GM12878 (cell line): ENCODE measurements around the gene MRTFB. TPM values are rescaled to one million over a fixed set of nuclear protein-coding genes. Genes with fewer than 3 reads are reported as not detected.

Experiments used
- ATAC-seq: fragments of 200-7000 bp; cut with Tn5 transposase; 3 replicates; pipeline ENCODE4 v1.9.1; 2020; ENCODE audit warnings: mild to moderate bottlenecking, moderate library complexity
- BruUV-seq: library from RNA; stranded (reverse); fragments of 400-500 nt; replicated peaks from 2 replicates; lab custom pipeline; 2021; lab: Mats Ljungman, UMichigan
- CTCF ChIA-PET: fragments of 300-600 bp; sonication (Branson Sonifier 250); formaldehyde crosslinking; extraction: SDS; loops from one replicate; lab custom pipeline; 2021; ENCODE audit warnings: inconsistent platforms; lab: Yijun Ruan, JAX
- POLR2A ChIA-PET: fragments of 350-600 bp; formaldehyde crosslinking; extraction: SDS; loops from one replicate; lab custom pipeline; 2021; ENCODE audit warnings: inconsistent platforms; lab: Charles Lee
- RAD21 ChIA-PET: fragments of 300-600 bp; sonication (Branson Sonifier 250); formaldehyde crosslinking; loops from one replicate; lab custom pipeline; 2023; ENCODE audit warnings: antibody characterized with exemption; ENCODE audit not compliant: unreplicated experiment; lab: Charles Lee
- SMC1A ChIA-PET: fragments of 300-600 bp; sonication (Branson Sonifier 250); formaldehyde crosslinking; loops from one replicate; lab custom pipeline; 2023; ENCODE audit not compliant: unreplicated experiment, uncharacterized antibody; lab: Charles Lee
- DNase-seq: peaks from one replicate; pipeline ENCODE4 v3.0.0-alpha.2; 2011; ENCODE audit warnings: low read depth, low spot score
- FAIRE-seq: peaks from 3 replicates; lab custom pipeline; 2011; peaks lifted over from hg19 to GRCh38; lab: Jason Lieb, UNC
- H2AFZ ChIP-seq: 2 replicates; pipeline ENCODE4 v1.6.0; 2011; ENCODE audit warnings: low read depth, low read length, control low read depth; ENCODE audit not compliant: control insufficient read depth
- H3K27ac ChIP-seq: 2 replicates; pipeline ENCODE4 v1.5.1; 2011; ENCODE audit warnings: control low read depth; ENCODE audit not compliant: control insufficient read depth, insufficient read depth
- H3K27me3 ChIP-seq, 2 experiments: replicated peaks in 1 of 2; 2 replicates each; pipeline versions ENCODE4 v1.6.0 to v1.6.1; 2011; ENCODE audit warnings: low read length in 1 of 2; ENCODE audit not compliant: control insufficient read depth in 2 of 2, insufficient read depth in 2 of 2
- H3K36me3 ChIP-seq, 2 experiments: 2 replicates each; pipeline ENCODE4 v1.5.1; 2011; ENCODE audit warnings: low read length in 1 of 2; ENCODE audit not compliant: control insufficient read depth in 2 of 2, insufficient read depth in 2 of 2
- H3K4me1 ChIP-seq: 2 replicates; pipeline ENCODE4 v1.6.1; 2011; ENCODE audit warnings: mild to moderate bottlenecking, low read length, moderate library complexity, mixed read lengths; ENCODE audit not compliant: control insufficient read depth, insufficient read depth
- H3K4me2 ChIP-seq: 2 replicates; pipeline ENCODE4 v1.6.0; 2011; ENCODE audit warnings: control low read depth; ENCODE audit not compliant: control insufficient read depth, insufficient read depth
- H3K4me3 ChIP-seq: fragments of 200-600 bp; sonication (generic); 2 replicates; pipeline ENCODE4 v1.5.1; 2016
- H3K79me2 ChIP-seq: 2 replicates; pipeline ENCODE4 v1.6.0; 2011; ENCODE audit warnings: low read length; ENCODE audit not compliant: control insufficient read depth, insufficient read depth
- H3K9ac ChIP-seq: 2 replicates; pipeline ENCODE4 v1.8.0; 2011; ENCODE audit warnings: low read length, control low read depth, mixed read lengths; ENCODE audit not compliant: control insufficient read depth, insufficient read depth
- H3K9me3 ChIP-seq: replicated peaks from 3 replicates; pipeline ENCODE4 v1.5.1; 2011; ENCODE audit warnings: mild to moderate bottlenecking, low read length; ENCODE audit not compliant: control insufficient read depth, insufficient read depth
- H4K20me1 ChIP-seq: 2 replicates; pipeline ENCODE4 v1.6.0; 2011; ENCODE audit not compliant: control insufficient read depth, insufficient read depth
- ATF7 ChIP-seq: fragments of 450-650 bp; IDR thresholded peaks from 2 replicates; pipeline ENCODE4 v1.6.1; 2016; ENCODE audit warnings: low read depth, mild to moderate bottlenecking
- BRCA1 ChIP-seq: IDR thresholded peaks from 2 replicates; pipeline ENCODE4 v1.6.1; 2011; ENCODE audit warnings: low read depth, low read length, improper control_type of control experiment
- CTCF ChIP-seq, 3 experiments: IDR thresholded peaks in 2 of 3; conservative IDR thresholded peaks in 1 of 3; 2 replicates each; pipeline ENCODE4 v1.5.1; 2011; ENCODE audit warnings: low read depth in 3 of 3, low read length in 3 of 3, mild to moderate bottlenecking in 3 of 3, control low read depth in 2 of 3, moderate library complexity in 2 of 3, inconsistent platforms in 1 of 3, mixed read lengths in 1 of 3; ENCODE audit not compliant: control insufficient read depth in 2 of 3, insufficient read depth in 1 of 3; ENCODE audit errors: extremely low read depth in 1 of 3
- MTA3 ChIP-seq: IDR thresholded peaks from 2 replicates; pipeline ENCODE4 v1.6.1; 2012; ENCODE audit warnings: low read length, inconsistent platforms, borderline replicate concordance
- POLR2A ChIP-seq: IDR thresholded peaks from 2 replicates; pipeline ENCODE4 v1.6.1; 2011; ENCODE audit warnings: low read depth, mild to moderate bottlenecking, low read length
- RFX5 ChIP-seq: IDR thresholded peaks from 2 replicates; pipeline ENCODE4 v1.6.1; 2011; ENCODE audit warnings: low read depth, low read length, improper control_type of control experiment
- SIX5 ChIP-seq: IDR thresholded peaks from 2 replicates; pipeline ENCODE4 v1.6.1; 2011; ENCODE audit warnings: mild to moderate bottlenecking, low read depth, low read length, moderate library complexity; ENCODE audit not compliant: severe bottlenecking
- SMAD1 ChIP-seq: fragments of 450-650 bp; IDR thresholded peaks from 2 replicates; pipeline ENCODE4 v1.6.1; 2018; ENCODE audit warnings: mild to moderate bottlenecking, low read depth; ENCODE audit not compliant: partially characterized antibody
- SRF ChIP-seq, 2 experiments: IDR thresholded peaks; 2 replicates each; pipeline ENCODE4 v1.6.1; 2011; ENCODE audit warnings: low read depth in 2 of 2, low read length in 2 of 2, mild to moderate bottlenecking in 1 of 2, moderate library complexity in 1 of 2
- ZNF384 ChIP-seq: IDR thresholded peaks from 2 replicates; pipeline ENCODE4 v1.6.1; 2012; ENCODE audit warnings: low read depth, mild to moderate bottlenecking, low read length, improper control_type of control experiment, borderline replicate concordance
- WGBS: methylation state at CpG from one replicate; pipeline ENCODE4 v1.1.6; 2016; ENCODE audit warnings: low lambda C conversion rate; ENCODE audit not compliant: insufficient replicate concordance, insufficient coverage; ENCODE audit errors: missing lambda C conversion rate; 5-methylcytosine and 5-hydroxymethylcytosine counted together
- in situ Hi-C: fragments of 300-500 bp; cut with MboI; formaldehyde crosslinking; loops from 9 replicates; pipeline ENCODE4 v1.14.3; 2018; ENCODE audit warnings: mixed read lengths
- intact Hi-C: fragments of 100-400 bp; cut with micrococcal nuclease; formaldehyde crosslinking; loops from one replicate; pipeline ENCODE4 v1.14.2; 2022; ENCODE audit not compliant: unreplicated experiment
- polyA plus RNA-seq, 11 experiments: library from polyadenylated mRNA; depleted of rRNA in 4 of 11; unstranded in 6 of 11; stranded (reverse) in 5 of 11; fragments of >200 nt; fragmentation: Nextera tagmentation in 4 of 11; fragmentation: Illumina TruSeq in 1 of 11; extraction: Ambion mirVana in 4 of 11; extraction: Trizol in 1 of 11; gene quantifications; 1 replicate in 1 of 11; 2 replicates in 10 of 11; pipeline versions ENCODE4 v1.2.1 to v1.2.3, GENCODE V29; 2011 to 2016; ENCODE audit warnings: inconsistent platforms in 2 of 11, missing spikeins in 2 of 11, low read depth in 1 of 11
- total RNA-seq, 4 experiments: library from RNA; depleted of rRNA in 3 of 4; stranded (reverse); fragments of >200 nt in 3 of 4; fragmentation: Illumina TruSeq in 1 of 4; extraction: Trizol in 1 of 4; gene quantifications; 2 replicates each; pipeline versions ENCODE4 v1.2.1 to v1.2.3, GENCODE V29; 2013 to 2021
- TF ChIP-seq, protein P1 (sequence below): fragments of 450-650 bp; IDR thresholded peaks from 2 replicates; pipeline ENCODE4 v1.6.1; 2014; ENCODE audit warnings: mild to moderate bottlenecking

Gene MRTFB
- total and polyA plus RNA-seq, 10 of the 15 experiments (the other 5 are each of a cell fraction or from before 2014, with no cell fraction given), result 2.1 to 14.3 (median 8.0) TPM

DNA sequence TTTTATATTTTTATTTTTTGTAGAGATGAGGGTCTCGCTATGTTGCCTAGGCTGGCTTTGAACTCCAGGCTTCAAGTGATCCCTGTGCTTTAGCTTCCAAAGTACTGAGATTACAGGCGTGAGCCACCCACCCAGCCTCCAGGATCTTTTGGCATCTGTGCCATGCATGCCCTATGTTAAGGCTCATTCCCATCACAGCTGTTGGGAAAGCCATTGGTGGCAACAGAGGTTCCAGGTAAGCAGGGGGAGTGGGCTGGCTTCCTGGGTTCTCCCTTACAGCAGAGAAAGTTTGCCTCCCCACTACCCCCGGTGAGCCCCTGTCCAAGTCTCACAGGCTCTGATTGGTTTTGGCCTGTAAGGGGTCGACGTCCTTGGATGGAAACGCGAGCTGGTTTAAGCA is 8.9 kb upstream of the MRTFB start:
- Histone ChIP-seq H3K27ac (no peak overlapping the region), H3K9me3 (no peaks in the 10 kb centered on the region; the same call in 2 of the 3 replicates), H3K9ac (no peak overlapping the region), H3K36me3 (no peaks in the 10 kb centered on the region), H3K79me2 (no peaks in the 10 kb centered on the region), H4K20me1 (no peaks in the 10 kb centered on the region), H3K4me1 (no peaks in the 10 kb centered on the region), H2AFZ (no peak overlapping the region), H3K4me2 (no peak overlapping the region), H3K4me3 (no peak overlapping the region), H3K27me3 (no peaks in the 10 kb centered on the region)
- intact Hi-C loops, result no loop called here
- BruUV-seq, result no TSS peak
- no peak for TF ChIP-seq MTA3
- no peak for TF ChIP-seq BRCA1
- TF ChIP-seq, protein P1, sequence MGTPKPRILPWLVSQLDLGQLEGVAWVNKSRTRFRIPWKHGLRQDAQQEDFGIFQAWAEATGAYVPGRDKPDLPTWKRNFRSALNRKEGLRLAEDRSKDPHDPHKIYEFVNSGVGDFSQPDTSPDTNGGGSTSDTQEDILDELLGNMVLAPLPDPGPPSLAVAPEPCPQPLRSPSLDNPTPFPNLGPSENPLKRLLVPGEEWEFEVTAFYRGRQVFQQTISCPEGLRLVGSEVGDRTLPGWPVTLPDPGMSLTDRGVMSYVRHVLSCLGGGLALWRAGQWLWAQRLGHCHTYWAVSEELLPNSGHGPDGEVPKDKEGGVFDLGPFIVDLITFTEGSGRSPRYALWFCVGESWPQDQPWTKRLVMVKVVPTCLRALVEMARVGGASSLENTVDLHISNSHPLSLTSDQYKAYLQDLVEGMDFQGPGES, result no peak
- TF ChIP-seq SMAD1, result no peak
- no peak for TF ChIP-seq RFX5
- no peak for TF ChIP-seq SRF (IDR thresholded peaks at IDR 0.05; ENCODE audit: low read depth in 2 of 2, low read length in 2 of 2)
- TF ChIP-seq ATF7, result no peak
- no peak for TF ChIP-seq CTCF (IDR thresholded peaks at IDR 0.05 in 2 of 3, conservative IDR thresholded peaks at IDR 0.05 in 1 of 3; ENCODE audit: control insufficient read depth in 2 of 3, extremely low read depth in 1 of 3, insufficient read depth in 1 of 3, low read depth in 3 of 3, low read length in 3 of 3)
- TF ChIP-seq ZNF384, result no peak
- TF ChIP-seq SIX5, result no peak
- no peak for TF ChIP-seq POLR2A
- FAIRE-seq, result no peak
- RAD21 ChIA-PET, result no interaction called here
- CTCF ChIA-PET, result interaction anchor here (1.2 to 1.8 kb wide), 2 partner anchors 14 to 139 kb away, joined by 3 to 7 read pairs; no protein-coding TSS in a partner anchor
- 57% methylated on average over 7 of the region's 7 CpGs for WGBS
- POLR2A ChIA-PET, result no interaction called here
- ATAC-seq, result no peak
- SMC1A ChIA-PET, result interaction anchor here (1.5 kb wide), 1 partner anchor 65 kb away, joined by 3 read pairs; no protein-coding TSS in a partner anchor
- in situ Hi-C loops, result no loop called here
- DNase-seq, result no peak
